ENCODE results near the gene C2orf49.

DNA sequence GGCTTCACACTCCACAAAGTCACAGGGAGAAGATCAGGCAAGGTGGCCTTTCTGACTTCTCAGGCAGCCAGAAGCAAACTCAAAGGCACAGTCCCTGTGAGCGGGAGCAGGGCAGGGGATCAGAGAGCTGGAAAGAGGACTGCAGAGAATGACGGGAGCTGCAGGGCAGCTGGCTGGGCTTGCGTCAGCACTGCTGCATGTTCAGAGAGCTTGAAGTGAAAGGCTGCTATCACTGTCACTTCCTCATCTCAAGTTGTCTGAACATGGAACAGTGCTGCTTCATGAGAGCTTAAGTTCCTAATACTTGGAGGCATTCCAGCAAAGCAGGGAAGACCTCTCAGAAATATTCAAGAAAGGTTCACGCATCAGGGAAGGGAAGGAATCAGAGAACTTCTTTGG, 28.2 kb upstream of the C2orf49 start:
- TF ChIP-seq POLR2AphosphoS5 (IDR thresholded peaks at IDR 0.05; ENCODE audit: low read depth, low read length) = no peak
- TF ChIP-seq, protein P1, sequence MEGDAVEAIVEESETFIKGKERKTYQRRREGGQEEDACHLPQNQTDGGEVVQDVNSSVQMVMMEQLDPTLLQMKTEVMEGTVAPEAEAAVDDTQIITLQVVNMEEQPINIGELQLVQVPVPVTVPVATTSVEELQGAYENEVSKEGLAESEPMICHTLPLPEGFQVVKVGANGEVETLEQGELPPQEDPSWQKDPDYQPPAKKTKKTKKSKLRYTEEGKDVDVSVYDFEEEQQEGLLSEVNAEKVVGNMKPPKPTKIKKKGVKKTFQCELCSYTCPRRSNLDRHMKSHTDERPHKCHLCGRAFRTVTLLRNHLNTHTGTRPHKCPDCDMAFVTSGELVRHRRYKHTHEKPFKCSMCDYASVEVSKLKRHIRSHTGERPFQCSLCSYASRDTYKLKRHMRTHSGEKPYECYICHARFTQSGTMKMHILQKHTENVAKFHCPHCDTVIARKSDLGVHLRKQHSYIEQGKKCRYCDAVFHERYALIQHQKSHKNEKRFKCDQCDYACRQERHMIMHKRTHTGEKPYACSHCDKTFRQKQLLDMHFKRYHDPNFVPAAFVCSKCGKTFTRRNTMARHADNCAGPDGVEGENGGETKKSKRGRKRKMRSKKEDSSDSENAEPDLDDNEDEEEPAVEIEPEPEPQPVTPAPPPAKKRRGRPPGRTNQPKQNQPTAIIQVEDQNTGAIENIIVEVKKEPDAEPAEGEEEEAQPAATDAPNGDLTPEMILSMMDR (IDR thresholded peaks at IDR 0.05) = no peak
- TF ChIP-seq, protein P2, sequence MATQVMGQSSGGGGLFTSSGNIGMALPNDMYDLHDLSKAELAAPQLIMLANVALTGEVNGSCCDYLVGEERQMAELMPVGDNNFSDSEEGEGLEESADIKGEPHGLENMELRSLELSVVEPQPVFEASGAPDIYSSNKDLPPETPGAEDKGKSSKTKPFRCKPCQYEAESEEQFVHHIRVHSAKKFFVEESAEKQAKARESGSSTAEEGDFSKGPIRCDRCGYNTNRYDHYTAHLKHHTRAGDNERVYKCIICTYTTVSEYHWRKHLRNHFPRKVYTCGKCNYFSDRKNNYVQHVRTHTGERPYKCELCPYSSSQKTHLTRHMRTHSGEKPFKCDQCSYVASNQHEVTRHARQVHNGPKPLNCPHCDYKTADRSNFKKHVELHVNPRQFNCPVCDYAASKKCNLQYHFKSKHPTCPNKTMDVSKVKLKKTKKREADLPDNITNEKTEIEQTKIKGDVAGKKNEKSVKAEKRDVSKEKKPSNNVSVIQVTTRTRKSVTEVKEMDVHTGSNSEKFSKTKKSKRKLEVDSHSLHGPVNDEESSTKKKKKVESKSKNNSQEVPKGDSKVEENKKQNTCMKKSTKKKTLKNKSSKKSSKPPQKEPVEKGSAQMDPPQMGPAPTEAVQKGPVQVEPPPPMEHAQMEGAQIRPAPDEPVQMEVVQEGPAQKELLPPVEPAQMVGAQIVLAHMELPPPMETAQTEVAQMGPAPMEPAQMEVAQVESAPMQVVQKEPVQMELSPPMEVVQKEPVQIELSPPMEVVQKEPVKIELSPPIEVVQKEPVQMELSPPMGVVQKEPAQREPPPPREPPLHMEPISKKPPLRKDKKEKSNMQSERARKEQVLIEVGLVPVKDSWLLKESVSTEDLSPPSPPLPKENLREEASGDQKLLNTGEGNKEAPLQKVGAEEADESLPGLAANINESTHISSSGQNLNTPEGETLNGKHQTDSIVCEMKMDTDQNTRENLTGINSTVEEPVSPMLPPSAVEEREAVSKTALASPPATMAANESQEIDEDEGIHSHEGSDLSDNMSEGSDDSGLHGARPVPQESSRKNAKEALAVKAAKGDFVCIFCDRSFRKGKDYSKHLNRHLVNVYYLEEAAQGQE (IDR thresholded peaks at IDR 0.05; ENCODE audit: insufficient read depth in 1 of 2, low read depth in 2 of 2, low read length in 1 of 2) = no peak
- no peak for TF ChIP-seq TCF7L2 (IDR thresholded peaks at IDR 0.05; ENCODE audit: low read depth, low read length)

All from Panc1 (cell line).